Articular chondrocyte of knee joint (primary cell): ENCODE data around the gene PCA3. TPM values are rescaled to one million over a fixed set of nuclear protein-coding genes. Genes with fewer than 3 reads are reported as not detected.

Experiments
- small RNA-seq: library from RNA; depleted of rRNA; stranded (forward); fragments of <200 nt; gene quantifications from one replicate; pipeline ENCODE3, GENCODE V24; 2012
- total RNA-seq: library from RNA; depleted of rRNA; stranded (reverse); fragments of >200 nt; gene quantifications from 2 replicates; pipeline ENCODE4 v1.2.3, GENCODE V29; 2012

PCA3 gene
- 0.65 TPM in 2 replicates for total RNA-seq

GRCh38 chr9:76764138-76764537 is at the start of gene PCA3:
Gene PCA3 (plus strand): TSS chr9:76764438.

Small RNA genes lying within 50 kb of the gene (small RNA-seq; reads per million reads assigned to genes)
- not detected for gene AL359314.1

Other genes starting within 250 kb of the PCA3 start
- 282 and 619 TPM in 2 replicates for gene PRUNE2, start 141.7 kb downstream of the PCA3 start, total RNA-seq